ENCODE data around the gene SLC6A11. TPM values are rescaled to one million over a fixed set of nuclear protein-coding genes. Genes with fewer than 3 reads are reported as not detected.

The SLC6A11 gene
- total and polyA plus RNA-seq, 9 of the 15 experiments (the other 6 are each of a cell fraction or from before 2014, with no cell fraction given): 0.04 TPM; not detected in 8

DNA sequence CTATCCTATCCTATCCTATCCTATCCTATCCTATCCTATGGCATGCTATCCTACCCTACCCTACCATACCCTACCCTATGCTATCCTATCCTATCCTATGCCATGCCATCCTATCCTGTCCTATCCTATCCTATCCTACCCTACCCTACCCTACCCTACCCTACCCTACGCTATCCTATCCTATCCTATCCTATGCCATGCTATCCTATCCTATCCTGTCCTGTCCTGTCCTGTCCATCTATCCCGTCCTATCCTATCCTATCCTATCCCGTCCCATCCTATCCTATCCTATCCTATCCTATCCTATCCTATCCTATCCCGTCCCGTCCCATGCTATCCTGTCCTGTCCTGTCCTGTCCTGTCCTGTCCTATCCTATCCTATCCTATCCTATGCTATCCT, 57.4 kb downstream of the SLC6A11 start (continued):
- TF ChIP-seq, protein P1, sequence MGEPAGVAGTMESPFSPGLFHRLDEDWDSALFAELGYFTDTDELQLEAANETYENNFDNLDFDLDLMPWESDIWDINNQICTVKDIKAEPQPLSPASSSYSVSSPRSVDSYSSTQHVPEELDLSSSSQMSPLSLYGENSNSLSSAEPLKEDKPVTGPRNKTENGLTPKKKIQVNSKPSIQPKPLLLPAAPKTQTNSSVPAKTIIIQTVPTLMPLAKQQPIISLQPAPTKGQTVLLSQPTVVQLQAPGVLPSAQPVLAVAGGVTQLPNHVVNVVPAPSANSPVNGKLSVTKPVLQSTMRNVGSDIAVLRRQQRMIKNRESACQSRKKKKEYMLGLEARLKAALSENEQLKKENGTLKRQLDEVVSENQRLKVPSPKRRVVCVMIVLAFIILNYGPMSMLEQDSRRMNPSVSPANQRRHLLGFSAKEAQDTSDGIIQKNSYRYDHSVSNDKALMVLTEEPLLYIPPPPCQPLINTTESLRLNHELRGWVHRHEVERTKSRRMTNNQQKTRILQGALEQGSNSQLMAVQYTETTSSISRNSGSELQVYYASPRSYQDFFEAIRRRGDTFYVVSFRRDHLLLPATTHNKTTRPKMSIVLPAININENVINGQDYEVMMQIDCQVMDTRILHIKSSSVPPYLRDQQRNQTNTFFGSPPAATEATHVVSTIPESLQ (CRISPR knock-in tag; IDR thresholded peaks at IDR 0.05): no peak
- TF ChIP-seq FOXA1 (IDR thresholded peaks at IDR 0.05; ENCODE audit: borderline replicate concordance) (no peak), HDAC3 (IDR thresholded peaks at IDR 0.05; ENCODE audit: borderline replicate concordance, partially characterized antibody) (no peak), PTBP1 (IDR thresholded peaks at IDR 0.05; ENCODE audit: low read depth, low read length) (no peak), STAG1 (CRISPR knock-in tag; IDR thresholded peaks at IDR 0.05; ENCODE audit: borderline replicate concordance) (no peak), EHMT2 (IDR thresholded peaks at IDR 0.05) (no peak), GATAD2B (IDR thresholded peaks at IDR 0.05; ENCODE audit: borderline replicate concordance) (no peak), HDAC2 (IDR thresholded peaks at IDR 0.05) (no peak)
- TF ChIP-seq, protein P2, sequence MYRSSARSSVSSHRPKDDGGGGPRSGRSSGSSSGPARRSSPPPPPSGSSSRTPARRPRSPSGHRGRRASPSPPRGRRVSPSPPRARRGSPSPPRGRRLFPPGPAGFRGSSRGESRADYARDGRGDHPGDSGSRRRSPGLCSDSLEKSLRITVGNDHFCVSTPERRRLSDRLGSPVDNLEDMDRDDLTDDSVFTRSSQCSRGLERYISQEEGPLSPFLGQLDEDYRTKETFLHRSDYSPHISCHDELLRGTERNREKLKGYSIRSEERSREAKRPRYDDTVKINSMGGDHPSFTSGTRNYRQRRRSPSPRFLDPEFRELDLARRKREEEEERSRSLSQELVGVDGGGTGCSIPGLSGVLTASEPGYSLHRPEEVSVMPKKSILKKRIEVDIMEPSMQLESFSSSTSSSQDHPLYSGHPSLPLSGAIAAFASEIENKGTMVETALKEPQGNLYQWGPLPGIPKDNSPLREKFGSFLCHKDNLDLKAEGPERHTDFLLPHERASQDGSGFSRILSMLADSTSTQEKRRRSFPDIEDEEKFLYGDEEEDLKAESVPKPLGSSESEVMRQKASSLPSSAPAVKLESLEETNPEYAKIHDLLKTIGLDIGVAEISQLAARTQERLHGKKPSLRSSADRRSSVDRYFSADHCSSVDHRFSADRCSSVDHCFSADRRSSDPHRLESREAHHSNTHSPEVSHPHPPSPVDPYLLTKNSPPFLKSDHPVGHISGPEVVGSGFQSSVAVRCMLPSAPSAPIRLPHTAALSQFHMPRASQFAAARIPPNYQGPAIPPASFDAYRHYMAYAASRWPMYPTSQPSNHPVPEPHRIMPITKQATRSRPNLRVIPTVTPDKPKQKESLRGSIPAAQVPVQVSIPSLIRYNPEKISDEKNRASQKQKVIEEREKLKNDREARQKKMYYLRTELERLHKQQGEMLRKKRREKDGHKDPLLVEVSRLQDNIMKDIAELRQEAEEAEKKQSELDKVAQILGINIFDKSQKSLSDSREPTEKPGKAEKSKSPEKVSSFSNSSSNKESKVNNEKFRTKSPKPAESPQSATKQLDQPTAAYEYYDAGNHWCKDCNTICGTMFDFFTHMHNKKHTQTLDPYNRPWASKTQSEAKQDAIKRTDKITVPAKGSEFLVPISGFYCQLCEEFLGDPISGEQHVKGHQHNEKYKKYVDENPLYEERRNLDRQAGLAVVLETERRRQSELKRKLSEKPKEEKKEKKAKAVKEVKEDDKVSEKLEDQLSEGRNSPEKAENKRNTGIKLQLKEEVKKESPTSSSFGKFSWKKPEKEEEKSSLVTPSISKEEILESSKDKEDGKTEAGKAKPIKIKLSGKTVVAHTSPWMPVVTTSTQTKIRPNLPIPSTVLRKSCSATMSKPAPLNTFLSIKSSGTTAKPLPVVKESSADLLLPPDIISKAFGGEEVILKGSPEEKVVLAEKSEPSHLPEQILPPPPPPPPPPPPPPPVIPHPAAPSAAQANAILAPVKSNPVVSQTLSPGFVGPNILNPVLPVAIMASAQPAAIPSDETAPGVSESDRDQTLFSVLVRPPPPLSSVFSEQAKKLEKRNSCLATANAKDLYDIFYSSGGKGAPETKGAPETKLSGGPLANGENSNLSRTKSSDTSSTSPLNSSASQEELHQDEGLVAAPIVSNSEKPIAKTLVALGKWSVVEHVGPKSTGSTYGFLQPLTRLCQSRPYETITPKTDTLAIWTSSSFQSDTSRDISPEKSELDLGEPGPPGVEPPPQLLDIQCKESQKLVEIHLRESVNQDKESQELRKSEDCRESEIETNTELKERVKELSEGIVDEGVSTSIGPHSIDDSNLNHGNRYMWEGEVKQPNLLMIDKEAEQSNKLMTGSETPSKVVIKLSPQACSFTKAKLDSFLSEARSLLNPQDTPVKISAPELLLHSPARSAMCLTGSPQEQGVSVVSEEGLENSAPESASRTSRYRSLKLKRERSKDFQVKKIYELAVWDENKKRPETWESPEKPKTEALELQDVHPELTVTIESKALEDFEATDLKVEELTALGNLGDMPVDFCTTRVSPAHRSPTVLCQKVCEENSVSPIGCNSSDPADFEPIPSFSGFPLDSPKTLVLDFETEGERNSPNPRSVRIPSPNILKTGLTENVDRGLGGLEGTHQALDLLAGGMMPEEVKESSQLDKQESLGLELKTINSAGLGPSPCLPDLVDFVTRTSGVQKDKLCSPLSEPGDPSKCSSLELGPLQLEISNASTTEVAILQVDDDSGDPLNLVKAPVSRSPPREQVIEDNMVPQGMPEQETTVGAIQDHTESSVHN (IDR thresholded peaks at IDR 0.05; ENCODE audit: borderline replicate concordance in 1 of 2, low read depth in 1 of 2): no peak
- TF ChIP-seq, protein P3, sequence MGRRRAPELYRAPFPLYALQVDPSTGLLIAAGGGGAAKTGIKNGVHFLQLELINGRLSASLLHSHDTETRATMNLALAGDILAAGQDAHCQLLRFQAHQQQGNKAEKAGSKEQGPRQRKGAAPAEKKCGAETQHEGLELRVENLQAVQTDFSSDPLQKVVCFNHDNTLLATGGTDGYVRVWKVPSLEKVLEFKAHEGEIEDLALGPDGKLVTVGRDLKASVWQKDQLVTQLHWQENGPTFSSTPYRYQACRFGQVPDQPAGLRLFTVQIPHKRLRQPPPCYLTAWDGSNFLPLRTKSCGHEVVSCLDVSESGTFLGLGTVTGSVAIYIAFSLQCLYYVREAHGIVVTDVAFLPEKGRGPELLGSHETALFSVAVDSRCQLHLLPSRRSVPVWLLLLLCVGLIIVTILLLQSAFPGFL (CRISPR knock-in tag; IDR thresholded peaks at IDR 0.05): no peak
- TF ChIP-seq, protein P4, sequence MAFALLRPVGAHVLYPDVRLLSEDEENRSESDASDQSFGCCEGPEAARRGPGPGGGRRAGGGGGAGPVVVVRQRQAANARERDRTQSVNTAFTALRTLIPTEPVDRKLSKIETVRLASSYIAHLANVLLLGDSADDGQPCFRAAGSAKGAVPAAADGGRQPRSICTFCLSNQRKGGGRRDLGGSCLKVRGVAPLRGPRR (CRISPR knock-in tag; IDR thresholded peaks at IDR 0.05): no peak
- TF ChIP-seq, protein P5, sequence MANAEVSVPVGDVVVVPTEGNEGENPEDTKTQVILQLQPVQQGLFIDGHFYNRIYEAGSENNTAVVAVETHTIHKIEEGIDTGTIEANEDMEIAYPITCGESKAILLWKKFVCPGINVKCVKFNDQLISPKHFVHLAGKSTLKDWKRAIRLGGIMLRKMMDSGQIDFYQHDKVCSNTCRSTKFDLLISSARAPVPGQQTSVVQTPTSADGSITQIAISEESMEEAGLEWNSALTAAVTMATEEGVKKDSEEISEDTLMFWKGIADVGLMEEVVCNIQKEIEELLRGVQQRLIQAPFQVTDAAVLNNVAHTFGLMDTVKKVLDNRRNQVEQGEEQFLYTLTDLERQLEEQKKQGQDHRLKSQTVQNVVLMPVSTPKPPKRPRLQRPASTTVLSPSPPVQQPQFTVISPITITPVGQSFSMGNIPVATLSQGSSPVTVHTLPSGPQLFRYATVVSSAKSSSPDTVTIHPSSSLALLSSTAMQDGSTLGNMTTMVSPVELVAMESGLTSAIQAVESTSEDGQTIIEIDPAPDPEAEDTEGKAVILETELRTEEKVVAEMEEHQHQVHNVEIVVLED (CRISPR knock-in tag; IDR thresholded peaks at IDR 0.05): no peak

All from K562 (cell line).